Rectal smooth muscle tissue (tissue), 1 donor: ENCODE results near the gene C1QTNF6.
"Not testable (repeated sequence)": the region's sequence is repeated elsewhere in the genome, so short reads cannot be mapped to it uniquely, and the experiment has no call there.

Source experiments
- H3K27ac ChIP-seq: one replicate; pipeline ENCODE4 v1.7.0; 2013; ENCODE audit warnings: low read depth, low read length, inconsistent platforms
- H3K27me3 ChIP-seq: one replicate; pipeline ENCODE4 v1.7.0; 2013; ENCODE audit warnings: low read length; ENCODE audit not compliant: control insufficient read depth, insufficient read depth
- H3K36me3 ChIP-seq: one replicate; pipeline ENCODE4 v1.7.0; 2013; ENCODE audit warnings: low read length; ENCODE audit not compliant: control insufficient read depth, insufficient read depth
- H3K4me1 ChIP-seq: one replicate; pipeline ENCODE4 v1.7.0; 2013; ENCODE audit warnings: low read length; ENCODE audit not compliant: control insufficient read depth, insufficient read depth
- H3K4me3 ChIP-seq: one replicate; pipeline ENCODE4 v1.7.0; 2013; ENCODE audit warnings: low read length
- H3K9ac ChIP-seq: one replicate; pipeline ENCODE4 v1.7.0; 2013; ENCODE audit warnings: low read length

Gene C1QTNF6

GRCh38 chr22:37170689-37171405 is 17.2 kb downstream of the C1QTNF6 start:
- not testable (repeated sequence) for H3K27ac ChIP-seq, H3K36me3 ChIP-seq, H3K9ac ChIP-seq, H3K27me3 ChIP-seq, H3K4me1 ChIP-seq, H3K4me3 ChIP-seq

- H3K36me3 ChIP-seq = no peaks in the 10 kb centered on the region
- no peaks in the 10 kb centered on the region for H3K27me3 ChIP-seq
- no peak overlapping the region for H3K27ac ChIP-seq
- no peak overlapping the region for H3K4me3 ChIP-seq
- H3K9ac ChIP-seq = no peak overlapping the region
- H3K4me1 ChIP-seq = peaks cover 3% of the 10 kb centered on the region
These were observed 17.9 kb downstream of the C1QTNF6 start for GRCh38 chr22:37169947-37170688.

GRCh38 chr22:37169406-37169805 is 18.6 kb downstream of the C1QTNF6 start:
- H3K36me3 ChIP-seq = no peaks in the 10 kb centered on the region
- H3K4me1 ChIP-seq = peaks cover 3% of the 10 kb centered on the region
- no peak overlapping the region for H3K4me3 ChIP-seq
- no peak overlapping the region for H3K9ac ChIP-seq
- H3K27me3 ChIP-seq = no peaks in the 10 kb centered on the region
- H3K27ac ChIP-seq = no peak overlapping the region

GRCh38 chr22:37167981-37168647 is 19.9 kb downstream of the C1QTNF6 start:
- H3K36me3 ChIP-seq = no peaks in the 10 kb centered on the region
- peak overlapping the region; percentile 14 for H3K4me3 ChIP-seq
- no peak overlapping the region for H3K9ac ChIP-seq
- H3K27ac ChIP-seq = no peak overlapping the region
- peaks cover 3% of the 10 kb centered on the region for H3K4me1 ChIP-seq
- no peaks in the 10 kb centered on the region for H3K27me3 ChIP-seq

- H3K4me3 ChIP-seq = peak overlapping the region; percentile 53
- no peak overlapping the region for H3K27ac ChIP-seq
- peak overlapping the region; percentile 13 for H3K9ac ChIP-seq
- peaks cover 3% of the 10 kb centered on the region for H3K4me1 ChIP-seq
- no peaks in the 10 kb centered on the region for H3K36me3 ChIP-seq
- H3K27me3 ChIP-seq = no peaks in the 10 kb centered on the region
These were observed 20.7 kb downstream of the C1QTNF6 start for GRCh38 chr22:37167176-37167980.

- no peaks in the 10 kb centered on the region for H3K36me3 ChIP-seq
- no peaks in the 10 kb centered on the region for H3K27me3 ChIP-seq
- H3K9ac ChIP-seq = peak overlapping the region; percentile 42
- H3K4me1 ChIP-seq = peaks cover 3% of the 10 kb centered on the region
- H3K27ac ChIP-seq = no peak overlapping the region
- H3K4me3 ChIP-seq = peak overlapping the region; percentile 53
These were observed 21.4 kb downstream of the C1QTNF6 start for GRCh38 chr22:37166675-37167066.

GRCh38 chr22:37165940-37166674 is 21.9 kb downstream of the C1QTNF6 start:
- peak overlapping the region; percentile 4 for H3K9ac ChIP-seq
- H3K4me1 ChIP-seq = peaks cover 3% of the 10 kb centered on the region
- H3K36me3 ChIP-seq = no peaks in the 10 kb centered on the region
- H3K4me3 ChIP-seq = no peak overlapping the region
- no peak overlapping the region for H3K27ac ChIP-seq
- H3K27me3 ChIP-seq = no peaks in the 10 kb centered on the region

GRCh38 chr22:37165066-37165465 is 23.0 kb downstream of the C1QTNF6 start:
- Histone ChIP-seq H3K36me3 (no peaks in the 10 kb centered on the region), H3K9ac (no peak overlapping the region), H3K27ac (no peak overlapping the region), H3K4me1 (peaks cover 3% of the 10 kb centered on the region), H3K27me3 (no peaks in the 10 kb centered on the region), H3K4me3 (no peak overlapping the region)

GRCh38 chr22:37164505-37164887 is 23.6 kb downstream of the C1QTNF6 start:
- no peak overlapping the region for H3K27ac ChIP-seq
- H3K4me3 ChIP-seq = no peak overlapping the region
- H3K9ac ChIP-seq = no peak overlapping the region
- no peaks in the 10 kb centered on the region for H3K36me3 ChIP-seq
- H3K4me1 ChIP-seq = peaks cover 3% of the 10 kb centered on the region
- no peaks in the 10 kb centered on the region for H3K27me3 ChIP-seq

GRCh38 chr22:37163575-37164504 is 24.2 kb downstream of the C1QTNF6 start:
- Histone ChIP-seq H3K36me3 (no peaks in the 10 kb centered on the region), H3K9ac (no peak overlapping the region), H3K4me1 (peaks cover 3% of the 10 kb centered on the region), H3K27ac (no peak overlapping the region), H3K4me3 (no peak overlapping the region), H3K27me3 (no peaks in the 10 kb centered on the region)

GRCh38 chr22:37163096-37163489 is 25.0 kb downstream of the C1QTNF6 start:
- peaks cover 3% of the 10 kb centered on the region for H3K4me1 ChIP-seq
- H3K9ac ChIP-seq = no peak overlapping the region
- H3K4me3 ChIP-seq = no peak overlapping the region
- no peaks in the 10 kb centered on the region for H3K36me3 ChIP-seq
- H3K27ac ChIP-seq = no peak overlapping the region
- H3K27me3 ChIP-seq = no peaks in the 10 kb centered on the region
